ENCODE results near the gene ZDHHC7. TPM values are rescaled to one million over a fixed set of nuclear protein-coding genes. Genes with fewer than 3 reads are reported as not detected.
A peak's percentile ranks its signal among the peaks of the same experiment; 100 is the strongest.

The ZDHHC7 gene
- total RNA-seq, 2 experiments from 2014 or later: 22.5 to 24.3 TPM

GRCh38 chr16:85010446-85010930 is 847 bp downstream of the ZDHHC7 start:
- H3K27ac ChIP-seq (ENCODE audit: low read depth, low read length, poor library complexity, severe bottlenecking): no peak overlapping the region
- ChIA-PET CTCF (ENCODE audit: unreplicated experiment) (interaction anchor here (1.1 kb wide), 1 partner anchor 51 kb away, joined by 4 read pairs; no protein-coding TSS in a partner anchor), POLR2A (interaction anchor here (0.5 to 3.8 kb wide), 11 partner anchors 11 to 93 kb away, joined by 3 to 25 read pairs (median 4); partner anchors contain the start of gene KIAA0513)
- H3K36me3 ChIP-seq (ENCODE audit: insufficient read depth, low read length): 0 out of 2 replicates have a peak, but pooled peaks cover 6% of the 10 kb centered on the region
- TF ChIP-seq EZH2phosphoT487 (IDR thresholded peaks at IDR 0.05; ENCODE audit: borderline replicate concordance, low read depth, low read length): no peak
- TF ChIP-seq, protein P1, sequence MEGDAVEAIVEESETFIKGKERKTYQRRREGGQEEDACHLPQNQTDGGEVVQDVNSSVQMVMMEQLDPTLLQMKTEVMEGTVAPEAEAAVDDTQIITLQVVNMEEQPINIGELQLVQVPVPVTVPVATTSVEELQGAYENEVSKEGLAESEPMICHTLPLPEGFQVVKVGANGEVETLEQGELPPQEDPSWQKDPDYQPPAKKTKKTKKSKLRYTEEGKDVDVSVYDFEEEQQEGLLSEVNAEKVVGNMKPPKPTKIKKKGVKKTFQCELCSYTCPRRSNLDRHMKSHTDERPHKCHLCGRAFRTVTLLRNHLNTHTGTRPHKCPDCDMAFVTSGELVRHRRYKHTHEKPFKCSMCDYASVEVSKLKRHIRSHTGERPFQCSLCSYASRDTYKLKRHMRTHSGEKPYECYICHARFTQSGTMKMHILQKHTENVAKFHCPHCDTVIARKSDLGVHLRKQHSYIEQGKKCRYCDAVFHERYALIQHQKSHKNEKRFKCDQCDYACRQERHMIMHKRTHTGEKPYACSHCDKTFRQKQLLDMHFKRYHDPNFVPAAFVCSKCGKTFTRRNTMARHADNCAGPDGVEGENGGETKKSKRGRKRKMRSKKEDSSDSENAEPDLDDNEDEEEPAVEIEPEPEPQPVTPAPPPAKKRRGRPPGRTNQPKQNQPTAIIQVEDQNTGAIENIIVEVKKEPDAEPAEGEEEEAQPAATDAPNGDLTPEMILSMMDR (conservative IDR thresholded peaks at IDR 0.05; ENCODE audit: low read length): no peak
- peaks cover 38% of the 10 kb centered on the region; the same call in 1 of the 2 replicates for H3K79me2 ChIP-seq (ENCODE audit: insufficient read depth, low read depth, low read length)
- peak overlapping the region; percentile 19; the same call in 1 of the 2 replicates for H2AFZ ChIP-seq (ENCODE audit: low read length)
- H3K9me3 ChIP-seq (ENCODE audit: low read length): no peaks in the 10 kb centered on the region
- no TSS peak for BruUV-seq (replicated peaks)
- H3K9me2 ChIP-seq (ENCODE audit: insufficient read depth, low read length): no peaks in the 10 kb centered on the region
- DNase-seq (ENCODE audit: low spot score): no peak
- H3K4me3 ChIP-seq (ENCODE audit: low read depth, low read length, poor library complexity, severe bottlenecking): peak overlapping the region; percentile 98
- peak overlapping the region; percentile 89 for H3K4me2 ChIP-seq (ENCODE audit: low read length)
- peaks cover 8% of the 10 kb centered on the region; the same call in 1 of the 2 replicates for H4K20me1 ChIP-seq (ENCODE audit: insufficient read depth, low read length)
- intact Hi-C loops (cut with micrococcal nuclease; ENCODE audit: unreplicated experiment): loop anchor here (5.0 kb wide), 1 partner anchor 77 kb away; no protein-coding TSS in a partner anchor
- H3K4me1 ChIP-seq (ENCODE audit: insufficient read depth, low read length, poor library complexity, severe bottlenecking): peaks cover 8% of the 10 kb centered on the region

DNA sequence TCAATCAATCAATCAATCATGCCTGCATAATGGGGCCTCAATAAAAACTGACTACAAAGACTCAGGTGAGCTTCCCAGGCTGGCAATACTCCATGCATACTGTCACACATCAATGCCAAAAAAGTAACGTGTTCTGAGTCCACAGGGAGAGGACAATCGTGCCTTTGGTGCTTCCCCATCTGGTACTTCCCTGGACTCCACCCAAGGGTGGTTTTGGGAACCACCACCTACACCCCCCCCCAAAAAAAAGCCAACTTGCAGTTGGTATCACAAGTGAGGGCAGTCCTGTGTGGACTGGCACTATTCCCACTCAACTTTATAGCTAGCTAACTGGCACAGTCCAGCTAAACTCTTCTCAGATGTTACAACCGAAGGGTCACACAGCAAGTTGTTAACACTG is 3.1 kb downstream of the ZDHHC7 start:
- Histone ChIP-seq H3K27ac (ENCODE audit: low read depth, low read length, poor library complexity, severe bottlenecking) (no peak overlapping the region), H3K9me3 (ENCODE audit: low read length) (no peaks in the 10 kb centered on the region), H3K4me3 (ENCODE audit: low read depth, low read length, poor library complexity, severe bottlenecking) (no peak overlapping the region), H3K9me2 (ENCODE audit: insufficient read depth, low read length) (no peaks in the 10 kb centered on the region), H3K4me2 (ENCODE audit: low read length) (no peak overlapping the region), H4K20me1 (ENCODE audit: insufficient read depth, low read length) (peaks cover 10% of the 10 kb centered on the region; the same call in 1 of the 2 replicates), H2AFZ (ENCODE audit: low read length) (no peak overlapping the region), H3K36me3 (ENCODE audit: insufficient read depth, low read length) (0 out of 2 replicates have a peak, but pooled peaks cover 6% of the 10 kb centered on the region), H3K4me1 (ENCODE audit: insufficient read depth, low read length, poor library complexity, severe bottlenecking) (peaks cover 15% of the 10 kb centered on the region), H3K79me2 (ENCODE audit: insufficient read depth, low read depth, low read length) (peaks cover 51% of the 10 kb centered on the region; the same call in 1 of the 2 replicates)
- POLR2A ChIA-PET: interaction anchor here (0.7 to 1.9 kb wide), 2 partner anchors 15 to 18 kb away, joined by 3 to 5 read pairs; no protein-coding TSS in a partner anchor
- no peak for TF ChIP-seq EZH2phosphoT487 (IDR thresholded peaks at IDR 0.05; ENCODE audit: borderline replicate concordance, low read depth, low read length)
- TF ChIP-seq, protein P1 (conservative IDR thresholded peaks at IDR 0.05; ENCODE audit: low read length): no peak
- CTCF ChIA-PET (ENCODE audit: unreplicated experiment): no interaction called here
- intact Hi-C loops (cut with micrococcal nuclease; ENCODE audit: unreplicated experiment): no loop called here
- no TSS peak for BruUV-seq (replicated peaks)
- DNase-seq (ENCODE audit: low spot score): no peak
